ENCODE data around the gene CMTM4. TPM values are rescaled to one million over a fixed set of nuclear protein-coding genes. Genes with fewer than 3 reads are reported as not detected.
A peak's percentile ranks its signal among the peaks of the same experiment; 100 is the strongest.

Gene CMTM4
- total and polyA plus RNA-seq, 2 of the 4 experiments (the other 2 are of a cell fraction): 9.0 to 14.5 TPM

GRCh38 chr16:66695471-66695934 lies 1.0 kb downstream of the CMTM4 start:
- in situ Hi-C loops (cut with MboI; ENCODE audit: low sequenced_read_pairs): no loop called here
- Histone ChIP-seq H3K18ac (ENCODE audit: low read depth, low read length) (no peak overlapping the region), H3K9me1 (ENCODE audit: insufficient read depth, low read length) (no peaks in the 10 kb centered on the region), H3K23ac (ENCODE audit: low read depth, low read length) (peak overlapping the region; percentile 33), H3K14ac (replicated peaks; ENCODE audit: low read depth, low read length) (no peak overlapping the region), H3K27ac (ENCODE audit: insufficient read depth, low read length) (no peak overlapping the region), H3K9ac (ENCODE audit: low read depth, low read length) (peak overlapping the region; percentile 64; the same call in 1 of the 2 replicates), H3K9me3 (ENCODE audit: control insufficient read depth, insufficient read depth, low read length) (no peaks in the 10 kb centered on the region), H3K4me1 (ENCODE audit: control insufficient read depth, insufficient read depth, low read length) (peaks cover 5% of the 10 kb centered on the region; the same call in 1 of the 2 replicates), H3K27me3 (ENCODE audit: control insufficient read depth, insufficient read depth, low read length) (peaks cover 13% of the 10 kb centered on the region; the same call in 1 of the 2 replicates), H2BK5ac (ENCODE audit: low read depth, low read length, poor library complexity, severe bottlenecking) (no peak overlapping the region), H4K20me1 (ENCODE audit: insufficient read depth, low read length) (0 out of 2 replicates have a peak, but pooled peaks cover 2% of the 10 kb centered on the region), H2AK9ac (replicated peaks; ENCODE audit: low read depth, low read length, poor library complexity) (peak overlapping the region; percentile 81), H4K5ac (ENCODE audit: low read depth, low read length) (no peak overlapping the region), H3K4ac (ENCODE audit: low read depth, low read length) (0 out of 2 replicates have a peak overlapping the region, but pooled peaks have one; percentile 15), H3K56ac (ENCODE audit: extremely low read depth, insufficient read depth, low read length) (no peak overlapping the region), H3K4me2 (ENCODE audit: low read depth, low read length) (peak overlapping the region; percentile 95), H2BK120ac (ENCODE audit: low read depth, low read length) (no peak overlapping the region), H3K79me1 (ENCODE audit: low read depth in 1 of 2, low read length in 2 of 2) (peaks cover 6 to 12% of the 10 kb centered on the region in 2 experiments), H4K91ac (ENCODE audit: insufficient read depth, low read depth, low read length) (no peak overlapping the region), H4K8ac (ENCODE audit: low read depth in 2 of 2, low read length in 2 of 2) (peak overlapping the region in 1 of 2 experiments; percentile 57; a peak in 1 of 4 replicates), H3K36me3 (ENCODE audit: control insufficient read depth, insufficient read depth, low read length) (no peaks in the 10 kb centered on the region), H3K4me3 (ENCODE audit: insufficient read depth, low read depth, low read length) (peak overlapping the region; percentile 98), H2BK15ac (ENCODE audit: low read depth, low read length) (no peak overlapping the region), H2AFZ (replicated peaks; ENCODE audit: low read length, poor library complexity) (peak overlapping the region; percentile 83), H2BK20ac (ENCODE audit: low read depth, low read length) (no peak overlapping the region), H2AK5ac (ENCODE audit: low read depth, low read length) (0 out of 2 replicates have a peak overlapping the region, but pooled peaks have one; percentile 23)
- ChIA-PET POLR2A (ENCODE audit: unreplicated experiment) (interaction anchor here (0.5 kb wide), 1 partner anchor 248 kb away, joined by 3 read pairs; no protein-coding TSS in a partner anchor), CTCF (no interaction called here)
- ATAC-seq (ENCODE audit: low read depth) (no peak), DNase-seq (no peak)
- no TSS peak for BruUV-seq (replicated peaks)
- WGBS, 2 experiments (ENCODE audit: extremely low coverage in 2 of 2, insufficient read length in 1 of 2): 30% methylated on average over 2 of the region's 8 CpGs; no CpG with 5 or more reads in 1 of the 2 experiments
- intact Hi-C loops (cut with micrococcal nuclease): no loop called here
- dilution Hi-C loops (cut with HindIII; ENCODE audit: low sequenced_read_pairs, unreplicated experiment): no loop called here
- TF ChIP-seq BHLHE40 (IDR thresholded peaks at IDR 0.05; ENCODE audit: low read depth, low read length): no peak
- no peak for TF ChIP-seq MXI1 (IDR thresholded peaks at IDR 0.05; ENCODE audit: borderline replicate concordance, low read depth, low read length)
- TF ChIP-seq CHD1 (IDR thresholded peaks at IDR 0.05; ENCODE audit: low read depth, low read length): no peak
- TF ChIP-seq MAZ (IDR thresholded peaks at IDR 0.05; ENCODE audit: borderline replicate concordance, low read depth, low read length): no peak
- no peak for TF ChIP-seq CEBPB (IDR thresholded peaks at IDR 0.05; ENCODE audit: low read depth, low read length)
- TF ChIP-seq, protein P1, sequence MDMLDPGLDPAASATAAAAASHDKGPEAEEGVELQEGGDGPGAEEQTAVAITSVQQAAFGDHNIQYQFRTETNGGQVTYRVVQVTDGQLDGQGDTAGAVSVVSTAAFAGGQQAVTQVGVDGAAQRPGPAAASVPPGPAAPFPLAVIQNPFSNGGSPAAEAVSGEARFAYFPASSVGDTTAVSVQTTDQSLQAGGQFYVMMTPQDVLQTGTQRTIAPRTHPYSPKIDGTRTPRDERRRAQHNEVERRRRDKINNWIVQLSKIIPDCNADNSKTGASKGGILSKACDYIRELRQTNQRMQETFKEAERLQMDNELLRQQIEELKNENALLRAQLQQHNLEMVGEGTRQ (IDR thresholded peaks at IDR 0.05; ENCODE audit: low read depth, low read length): no peak

All from IMR-90 (cell line).